Measurements from ENCODE around the gene GPRIN2.
"Not testable (repeated sequence)": the region's sequence is repeated elsewhere in the genome, so short reads cannot be mapped to it uniquely, and the experiment has no call there.

- not testable (repeated sequence) for TF ChIP-seq SUZ12 (IDR thresholded peaks at IDR 0.05; ENCODE audit: extremely low read depth, insufficient read depth, insufficient read length); ZNF274 (IDR thresholded peaks at IDR 0.05; ENCODE audit: low read depth, low read length)
Measured at GRCh38 chr10:46578474-46579178, 22.2 kb upstream of the GPRIN2 start, which contains the start of gene SYT15.

Measured in NT2/D1 (cell line).